Measurements from ENCODE around the gene KCNIP4.

DNA sequence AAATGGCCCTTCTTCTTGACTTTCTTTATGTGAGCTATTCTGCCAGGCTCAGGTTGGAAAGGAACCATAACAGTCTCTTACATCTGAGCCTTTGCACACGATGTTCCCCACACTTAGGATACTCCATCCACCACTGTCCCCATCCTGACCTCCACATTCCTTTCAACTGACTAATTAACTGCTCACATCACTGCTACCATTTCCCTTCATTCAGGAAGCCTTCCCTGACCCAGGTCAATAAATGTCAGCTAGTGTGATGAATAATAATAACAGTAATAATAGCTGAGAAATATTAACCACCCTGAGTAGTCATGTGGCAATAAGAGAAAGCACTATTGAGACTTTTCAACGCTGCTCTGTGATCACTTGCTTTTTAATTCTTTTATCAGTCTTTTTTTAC is 291.7 kb downstream of the KCNIP4 start:
- TF ChIP-seq, protein P1, sequence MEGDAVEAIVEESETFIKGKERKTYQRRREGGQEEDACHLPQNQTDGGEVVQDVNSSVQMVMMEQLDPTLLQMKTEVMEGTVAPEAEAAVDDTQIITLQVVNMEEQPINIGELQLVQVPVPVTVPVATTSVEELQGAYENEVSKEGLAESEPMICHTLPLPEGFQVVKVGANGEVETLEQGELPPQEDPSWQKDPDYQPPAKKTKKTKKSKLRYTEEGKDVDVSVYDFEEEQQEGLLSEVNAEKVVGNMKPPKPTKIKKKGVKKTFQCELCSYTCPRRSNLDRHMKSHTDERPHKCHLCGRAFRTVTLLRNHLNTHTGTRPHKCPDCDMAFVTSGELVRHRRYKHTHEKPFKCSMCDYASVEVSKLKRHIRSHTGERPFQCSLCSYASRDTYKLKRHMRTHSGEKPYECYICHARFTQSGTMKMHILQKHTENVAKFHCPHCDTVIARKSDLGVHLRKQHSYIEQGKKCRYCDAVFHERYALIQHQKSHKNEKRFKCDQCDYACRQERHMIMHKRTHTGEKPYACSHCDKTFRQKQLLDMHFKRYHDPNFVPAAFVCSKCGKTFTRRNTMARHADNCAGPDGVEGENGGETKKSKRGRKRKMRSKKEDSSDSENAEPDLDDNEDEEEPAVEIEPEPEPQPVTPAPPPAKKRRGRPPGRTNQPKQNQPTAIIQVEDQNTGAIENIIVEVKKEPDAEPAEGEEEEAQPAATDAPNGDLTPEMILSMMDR (IDR thresholded peaks at IDR 0.05) = no peak
- TF ChIP-seq POLR2A (IDR thresholded peaks at IDR 0.05) = no peak

Measured in heart left ventricle (tissue), 13 donors.